Measurements from ENCODE around the gene PFKFB1.

PFKFB1 gene

GRCh38 chrX:54994099-54994498 lies at the start of gene PFKFB1:
PFKFB1 (minus strand) TSS chrX:54994188; CDS start chrX:54994007, 181 bp downstream.
- no peaks in the 10 kb centered on the region for H3K27me3 ChIP-seq (ENCODE audit: control insufficient read depth, insufficient read depth, low read length)
- peaks cover 23% of the 10 kb centered on the region for H3K9me3 ChIP-seq (ENCODE audit: control insufficient read depth, low read depth, low read length)
- no peaks in the 10 kb centered on the region for H3K4me1 ChIP-seq (ENCODE audit: control insufficient read depth, low read depth, low read length)
- H3K36me3 ChIP-seq (ENCODE audit: control insufficient read depth, low read depth, low read length): no peaks in the 10 kb centered on the region
- H3K9ac ChIP-seq (ENCODE audit: low read length): no peak within 1 kb of the TSS
- no peak within 1 kb of the TSS for H3K4me3 ChIP-seq (ENCODE audit: low read length)
- H3K27ac ChIP-seq (ENCODE audit: low read length): no peak within 1 kb of the TSS

GRCh38 chrX:55041514-55041913 lies 47.5 kb upstream of the PFKFB1 start:
- H3K27ac ChIP-seq (ENCODE audit: low read length): no peak overlapping the region
- no peak overlapping the region for H3K9ac ChIP-seq (ENCODE audit: low read length)
- peaks cover 7% of the 10 kb centered on the region for H3K9me3 ChIP-seq (ENCODE audit: control insufficient read depth, low read depth, low read length)
- no peak overlapping the region for H3K4me3 ChIP-seq (ENCODE audit: low read length)
- H3K4me1 ChIP-seq (ENCODE audit: control insufficient read depth, low read depth, low read length): no peaks in the 10 kb centered on the region
- H3K36me3 ChIP-seq (ENCODE audit: control insufficient read depth, low read depth, low read length): no peaks in the 10 kb centered on the region
- H3K27me3 ChIP-seq (ENCODE audit: control insufficient read depth, insufficient read depth, low read length): no peaks in the 10 kb centered on the region

GRCh38 chrX:55039471-55039870 lies 45.5 kb upstream of the PFKFB1 start:
- Histone ChIP-seq H3K4me3 (ENCODE audit: low read length) (no peak overlapping the region), H3K9me3 (ENCODE audit: control insufficient read depth, low read depth, low read length) (peaks cover 12% of the 10 kb centered on the region), H3K27ac (ENCODE audit: low read length) (no peak overlapping the region), H3K4me1 (ENCODE audit: control insufficient read depth, low read depth, low read length) (no peaks in the 10 kb centered on the region), H3K27me3 (ENCODE audit: control insufficient read depth, insufficient read depth, low read length) (no peaks in the 10 kb centered on the region), H3K36me3 (ENCODE audit: control insufficient read depth, low read depth, low read length) (no peaks in the 10 kb centered on the region), H3K9ac (ENCODE audit: low read length) (no peak overlapping the region)

- Histone ChIP-seq H3K36me3 (ENCODE audit: control insufficient read depth, low read depth, low read length) (no peaks in the 10 kb centered on the region), H3K4me3 (ENCODE audit: low read length) (no peak overlapping the region), H3K9me3 (ENCODE audit: control insufficient read depth, low read depth, low read length) (peaks cover 8% of the 10 kb centered on the region), H3K9ac (ENCODE audit: low read length) (no peak overlapping the region), H3K27me3 (ENCODE audit: control insufficient read depth, insufficient read depth, low read length) (no peaks in the 10 kb centered on the region), H3K4me1 (ENCODE audit: control insufficient read depth, low read depth, low read length) (no peaks in the 10 kb centered on the region), H3K27ac (ENCODE audit: low read length) (no peak overlapping the region)
Measured at GRCh38 chrX:55033429-55033828, 39.4 kb upstream of the PFKFB1 start.

- Histone ChIP-seq H3K9me3 (ENCODE audit: control insufficient read depth, low read depth, low read length) (peaks cover 17% of the 10 kb centered on the region), H3K27me3 (ENCODE audit: control insufficient read depth, insufficient read depth, low read length) (no peaks in the 10 kb centered on the region), H3K4me1 (ENCODE audit: control insufficient read depth, low read depth, low read length) (no peaks in the 10 kb centered on the region), H3K27ac (ENCODE audit: low read length) (no peak within 1 kb of the TSS), H3K9ac (ENCODE audit: low read length) (no peak within 1 kb of the TSS), H3K36me3 (ENCODE audit: control insufficient read depth, low read depth, low read length) (no peaks in the 10 kb centered on the region), H3K4me3 (ENCODE audit: low read length) (no peak within 1 kb of the TSS)
Measured at GRCh38 chrX:55030271-55031205, 36.5 kb upstream of the PFKFB1 start, which contains the start of gene ALAS2. ALAS2 (minus strand) TSS chrX:55030977; CDS start chrX:55026000, 4,977 bp downstream.

- Histone ChIP-seq H3K27me3 (ENCODE audit: control insufficient read depth, insufficient read depth, low read length) (no peaks in the 10 kb centered on the region), H3K4me1 (ENCODE audit: control insufficient read depth, low read depth, low read length) (no peaks in the 10 kb centered on the region), H3K36me3 (ENCODE audit: control insufficient read depth, low read depth, low read length) (no peaks in the 10 kb centered on the region), H3K27ac (ENCODE audit: low read length) (no peak overlapping the region), H3K9ac (ENCODE audit: low read length) (no peak overlapping the region), H3K9me3 (ENCODE audit: control insufficient read depth, low read depth, low read length) (peaks cover 23% of the 10 kb centered on the region), H3K4me3 (ENCODE audit: low read length) (no peak overlapping the region)
Measured at GRCh38 chrX:55029291-55029690, 35.3 kb upstream of the PFKFB1 start.

GRCh38 chrX:55028611-55029010 lies 34.6 kb upstream of the PFKFB1 start:
- peaks cover 23% of the 10 kb centered on the region for H3K9me3 ChIP-seq (ENCODE audit: control insufficient read depth, low read depth, low read length)
- H3K27ac ChIP-seq (ENCODE audit: low read length): no peak overlapping the region
- no peaks in the 10 kb centered on the region for H3K27me3 ChIP-seq (ENCODE audit: control insufficient read depth, insufficient read depth, low read length)
- no peak overlapping the region for H3K4me3 ChIP-seq (ENCODE audit: low read length)
- no peak overlapping the region for H3K9ac ChIP-seq (ENCODE audit: low read length)
- no peaks in the 10 kb centered on the region for H3K4me1 ChIP-seq (ENCODE audit: control insufficient read depth, low read depth, low read length)
- no peaks in the 10 kb centered on the region for H3K36me3 ChIP-seq (ENCODE audit: control insufficient read depth, low read depth, low read length)

- no peak overlapping the region for H3K4me3 ChIP-seq (ENCODE audit: low read length)
Measured at GRCh38 chrX:55028040-55028439, 34.1 kb upstream of the PFKFB1 start.

GRCh38 chrX:55026840-55027239 lies 32.9 kb upstream of the PFKFB1 start:
- Histone ChIP-seq H3K27me3 (ENCODE audit: control insufficient read depth, insufficient read depth, low read length) (no peaks in the 10 kb centered on the region), H3K27ac (ENCODE audit: low read length) (no peak overlapping the region), H3K9ac (ENCODE audit: low read length) (no peak overlapping the region), H3K4me1 (ENCODE audit: control insufficient read depth, low read depth, low read length) (no peaks in the 10 kb centered on the region), H3K36me3 (ENCODE audit: control insufficient read depth, low read depth, low read length) (no peaks in the 10 kb centered on the region), H3K4me3 (ENCODE audit: low read length) (no peak overlapping the region), H3K9me3 (ENCODE audit: control insufficient read depth, low read depth, low read length) (peaks cover 22% of the 10 kb centered on the region)

More at GRCh38 chrX:55028040-55028439, 34.1 kb upstream of the PFKFB1 start:
- Histone ChIP-seq H3K4me1 (ENCODE audit: control insufficient read depth, low read depth, low read length) (no peaks in the 10 kb centered on the region), H3K27ac (ENCODE audit: low read length) (no peak overlapping the region), H3K9me3 (ENCODE audit: control insufficient read depth, low read depth, low read length) (peaks cover 23% of the 10 kb centered on the region), H3K27me3 (ENCODE audit: control insufficient read depth, insufficient read depth, low read length) (no peaks in the 10 kb centered on the region), H3K36me3 (ENCODE audit: control insufficient read depth, low read depth, low read length) (no peaks in the 10 kb centered on the region), H3K9ac (ENCODE audit: low read length) (no peak overlapping the region)

- Histone ChIP-seq H3K4me1 (ENCODE audit: control insufficient read depth, low read depth, low read length) (no peaks in the 10 kb centered on the region), H3K9me3 (ENCODE audit: control insufficient read depth, low read depth, low read length) (peaks cover 24% of the 10 kb centered on the region), H3K27me3 (ENCODE audit: control insufficient read depth, insufficient read depth, low read length) (no peaks in the 10 kb centered on the region), H3K9ac (ENCODE audit: low read length) (no peak overlapping the region), H3K4me3 (ENCODE audit: low read length) (no peak overlapping the region), H3K27ac (ENCODE audit: low read length) (no peak overlapping the region), H3K36me3 (ENCODE audit: control insufficient read depth, low read depth, low read length) (no peaks in the 10 kb centered on the region)
Measured at GRCh38 chrX:55026143-55026542, 32.2 kb upstream of the PFKFB1 start.

- no peaks in the 10 kb centered on the region for H3K36me3 ChIP-seq (ENCODE audit: control insufficient read depth, low read depth, low read length)
- peaks cover 7% of the 10 kb centered on the region for H3K9me3 ChIP-seq (ENCODE audit: control insufficient read depth, low read depth, low read length)
- H3K4me3 ChIP-seq (ENCODE audit: low read length): no peak overlapping the region
- no peaks in the 10 kb centered on the region for H3K4me1 ChIP-seq (ENCODE audit: control insufficient read depth, low read depth, low read length)
- H3K27ac ChIP-seq (ENCODE audit: low read length): no peak overlapping the region
- no peak overlapping the region for H3K9ac ChIP-seq (ENCODE audit: low read length)
- H3K27me3 ChIP-seq (ENCODE audit: control insufficient read depth, insufficient read depth, low read length): no peaks in the 10 kb centered on the region
Measured at GRCh38 chrX:55014897-55015299, 20.9 kb upstream of the PFKFB1 start.

- no peaks in the 10 kb centered on the region for H3K4me1 ChIP-seq (ENCODE audit: control insufficient read depth, low read depth, low read length)
- H3K9me3 ChIP-seq (ENCODE audit: control insufficient read depth, low read depth, low read length): peaks cover 7% of the 10 kb centered on the region
- H3K9ac ChIP-seq (ENCODE audit: low read length): no peak overlapping the region
- no peak overlapping the region for H3K4me3 ChIP-seq (ENCODE audit: low read length)
- no peaks in the 10 kb centered on the region for H3K27me3 ChIP-seq (ENCODE audit: control insufficient read depth, insufficient read depth, low read length)
- H3K27ac ChIP-seq (ENCODE audit: low read length): no peak overlapping the region
- peaks cover under 1% of the 10 kb centered on the region for H3K36me3 ChIP-seq (ENCODE audit: control insufficient read depth, low read depth, low read length)
Measured at GRCh38 chrX:55011294-55011693, 17.3 kb upstream of the PFKFB1 start.

All from iPS-18a (cell line).